ENCODE data around the gene FBXO41.
"Not testable (repeated sequence)": the region's sequence is repeated elsewhere in the genome, so short reads cannot be mapped to it uniquely, and the experiment has no call there.

Gene FBXO41

GRCh38 chr2:73262691-73263429 is 21.4 kb downstream of the FBXO41 start:
- not testable (repeated sequence) for DNase-seq (ENCODE audit: low read depth)

GRCh38 chr2:73262108-73262651 is 22.1 kb downstream of the FBXO41 start:
- DNase-seq (ENCODE audit: low read depth) = no peak

GRCh38 chr2:73260338-73260984 is 23.8 kb downstream of the FBXO41 start:
- no peak for DNase-seq (ENCODE audit: low read depth)

GRCh38 chr2:73259704-73260337 is 24.5 kb downstream of the FBXO41 start:
- no peak for DNase-seq (ENCODE audit: low read depth)

- DNase-seq (ENCODE audit: low read depth) = no peak
These were observed 25.0 kb downstream of the FBXO41 start for GRCh38 chr2:73259276-73259675.

- DNase-seq (ENCODE audit: low read depth) = no peak
These were observed 25.4 kb downstream of the FBXO41 start for GRCh38 chr2:73258913-73259215.

- no peak for DNase-seq (ENCODE audit: low read depth)
These were observed 25.9 kb downstream of the FBXO41 start for GRCh38 chr2:73258186-73258912.

- DNase-seq (ENCODE audit: low read depth) = no peak
These were observed 26.7 kb downstream of the FBXO41 start for GRCh38 chr2:73257425-73258125.

- no peak for DNase-seq (ENCODE audit: low read depth)
These were observed 27.3 kb downstream of the FBXO41 start for GRCh38 chr2:73257021-73257420.

GRCh38 chr2:73256618-73256922 is 27.7 kb downstream of the FBXO41 start:
- DNase-seq (ENCODE audit: low read depth) = no peak

GRCh38 chr2:73255907-73256617 is 28.2 kb downstream of the FBXO41 start:
- DNase-seq (ENCODE audit: low read depth) = no peak

GRCh38 chr2:73255007-73255644 is 29.2 kb downstream of the FBXO41 start:
- DNase-seq (ENCODE audit: low read depth) = no peak

- DNase-seq (ENCODE audit: low read depth) = no peak
These were observed 29.8 kb downstream of the FBXO41 start for GRCh38 chr2:73254343-73255006.

GRCh38 chr2:73253901-73254300 is 30.4 kb downstream of the FBXO41 start:
- no peak for DNase-seq (ENCODE audit: low read depth)

GRCh38 chr2:73253400-73253799 is 30.9 kb downstream of the FBXO41 start:
- no peak for DNase-seq (ENCODE audit: low read depth)

GRCh38 chr2:73252238-73253027 is 31.8 kb downstream of the FBXO41 start:
- DNase-seq (ENCODE audit: low read depth) = no peak

GRCh38 chr2:73250872-73251846 is 33.1 kb downstream of the FBXO41 start:
- no peak for DNase-seq (ENCODE audit: low read depth)

GRCh38 chr2:73249636-73250035 is 34.6 kb downstream of the FBXO41 start:
- no peak for DNase-seq (ENCODE audit: low read depth)

Data from stimulated activated CD4-positive, alpha-beta T cell treated with anti-CD3 and anti-CD28 coated beads, Interleukin-2, amount 100 ng/mL, for 4 hours (primary cell).